SK-N-SH treated with all-trans-retinoic acid at 6 μM for 48 hours (cell line): ENCODE data around the gene NTF3.

Experiments
- ATAC-seq: fragments of 200-7000 bp; cut with Tn5 transposase; 3 replicates; pipeline ENCODE4 v1.9.1; 2020; ENCODE audit warnings: mild to moderate bottlenecking, moderate library complexity
- ARNTL ChIP-seq: fragments of 450-650 bp; formaldehyde crosslinking; IDR thresholded peaks from 2 replicates; pipeline ENCODE4 v1.5.0; 2020; ENCODE audit warnings: low read depth, mild to moderate bottlenecking, moderate library complexity, borderline replicate concordance
- BACH2 ChIP-seq: fragments of 250-450 bp; sonication (Bioruptor Pico); IDR thresholded peaks from 2 replicates; pipeline ENCODE4 v1.9.0; 2021; ENCODE audit warnings: mild to moderate bottlenecking, borderline replicate concordance
- CSDC2 ChIP-seq: fragments of 250-450 bp; sonication (Bioruptor Pico); IDR thresholded peaks from 2 replicates; pipeline ENCODE4 v1.5.0; 2020; ENCODE audit warnings: mild to moderate bottlenecking, moderate library complexity
- ESRRG ChIP-seq: fragments of 250-450 bp; sonication (Bioruptor Pico); IDR thresholded peaks from 2 replicates; pipeline ENCODE4 v1.6.1; 2021; ENCODE audit warnings: mild to moderate bottlenecking
- GLIS3 ChIP-seq: fragments of 250-450 bp; sonication (Bioruptor Pico); IDR thresholded peaks from 2 replicates; pipeline ENCODE4 v1.5.0; 2020; ENCODE audit warnings: mild to moderate bottlenecking, moderate library complexity
- OSR1 ChIP-seq: fragments of 250-450 bp; sonication (Bioruptor Pico); IDR thresholded peaks from 2 replicates; pipeline ENCODE4 v1.8.0; 2022; ENCODE audit warnings: moderate library complexity, mild to moderate bottlenecking, inconsistent platforms
- PPARA ChIP-seq: fragments of 250-450 bp; sonication (Bioruptor Pico); IDR thresholded peaks from 2 replicates; pipeline ENCODE4 v1.5.0; 2020; ENCODE audit warnings: mild to moderate bottlenecking, borderline replicate concordance
- RARB ChIP-seq: fragments of 250-450 bp; sonication (Bioruptor Pico); IDR thresholded peaks from 2 replicates; pipeline ENCODE4 v1.8.0; 2021; ENCODE audit warnings: mild to moderate bottlenecking, moderate library complexity
- SNAI2 ChIP-seq: fragments of 250-450 bp; sonication (Bioruptor Pico); IDR thresholded peaks from 2 replicates; pipeline ENCODE4 v1.5.0; 2020; ENCODE audit warnings: mild to moderate bottlenecking, moderate library complexity
- TCF4 ChIP-seq: fragments of 250-450 bp; sonication (Bioruptor Pico); IDR thresholded peaks from 2 replicates; pipeline ENCODE4 v1.8.0; 2021; ENCODE audit warnings: mild to moderate bottlenecking, moderate library complexity, borderline replicate concordance
- TOX ChIP-seq: fragments of 250-450 bp; sonication (Bioruptor Pico); IDR thresholded peaks from 2 replicates; pipeline ENCODE4 v1.8.0; 2021; ENCODE audit warnings: mild to moderate bottlenecking, moderate library complexity, borderline replicate concordance
- ZC3H10 ChIP-seq: fragments of 250-450 bp; sonication (Bioruptor Pico); IDR thresholded peaks from 2 replicates; pipeline ENCODE4 v1.5.1; 2021; ENCODE audit warnings: mild to moderate bottlenecking, moderate library complexity
- ZFP3 ChIP-seq: fragments of 250-450 bp; sonication (Bioruptor Pico); IDR thresholded peaks from 2 replicates; pipeline ENCODE4 v1.5.0; 2020; ENCODE audit warnings: mild to moderate bottlenecking, moderate library complexity
- ZFP30 ChIP-seq: fragments of 450-650 bp; formaldehyde crosslinking; IDR thresholded peaks from 2 replicates; pipeline ENCODE4 v1.5.0; 2022; ENCODE audit warnings: mild to moderate bottlenecking, moderate library complexity
- ZNF565 ChIP-seq: fragments of 450-650 bp; formaldehyde crosslinking; conservative IDR thresholded peaks from 2 replicates; pipeline ENCODE4 v1.5.0; 2020; ENCODE audit warnings: low read depth, mild to moderate bottlenecking, moderate library complexity
- ZNF70 ChIP-seq: fragments of 450-650 bp; formaldehyde crosslinking; IDR thresholded peaks from 2 replicates; pipeline ENCODE4 v1.5.0; 2020; ENCODE audit warnings: mild to moderate bottlenecking, moderate library complexity
- ZNF8 ChIP-seq: fragments of 450-650 bp; formaldehyde crosslinking; IDR thresholded peaks from 2 replicates; pipeline ENCODE4 v1.5.0; 2020; ENCODE audit warnings: mild to moderate bottlenecking, moderate library complexity
- TF ChIP-seq, protein P1 (sequence below): fragments of 250-450 bp; sonication (Bioruptor Pico); IDR thresholded peaks from 2 replicates; pipeline ENCODE4 v1.8.0; 2020; ENCODE audit warnings: mild to moderate bottlenecking, moderate library complexity, borderline replicate concordance
- TF ChIP-seq, protein P2 (sequence below): fragments of 250-450 bp; sonication (Bioruptor Pico); IDR thresholded peaks from 2 replicates; pipeline ENCODE4 v1.5.1; 2021; ENCODE audit warnings: mild to moderate bottlenecking, moderate library complexity
- TF ChIP-seq, protein P3 (sequence below): fragments of 250-450 bp; sonication (Bioruptor Pico); IDR thresholded peaks from 2 replicates; pipeline ENCODE4 v1.5.1; 2020; ENCODE audit warnings: low read depth, mild to moderate bottlenecking, moderate library complexity
- TF ChIP-seq, protein P4 (sequence below): fragments of 250-450 bp; sonication (Bioruptor Pico); IDR thresholded peaks from 2 replicates; pipeline ENCODE4 v1.8.0; 2021; ENCODE audit warnings: low read depth, mild to moderate bottlenecking, moderate library complexity, borderline replicate concordance

NTF3 gene

DNA sequence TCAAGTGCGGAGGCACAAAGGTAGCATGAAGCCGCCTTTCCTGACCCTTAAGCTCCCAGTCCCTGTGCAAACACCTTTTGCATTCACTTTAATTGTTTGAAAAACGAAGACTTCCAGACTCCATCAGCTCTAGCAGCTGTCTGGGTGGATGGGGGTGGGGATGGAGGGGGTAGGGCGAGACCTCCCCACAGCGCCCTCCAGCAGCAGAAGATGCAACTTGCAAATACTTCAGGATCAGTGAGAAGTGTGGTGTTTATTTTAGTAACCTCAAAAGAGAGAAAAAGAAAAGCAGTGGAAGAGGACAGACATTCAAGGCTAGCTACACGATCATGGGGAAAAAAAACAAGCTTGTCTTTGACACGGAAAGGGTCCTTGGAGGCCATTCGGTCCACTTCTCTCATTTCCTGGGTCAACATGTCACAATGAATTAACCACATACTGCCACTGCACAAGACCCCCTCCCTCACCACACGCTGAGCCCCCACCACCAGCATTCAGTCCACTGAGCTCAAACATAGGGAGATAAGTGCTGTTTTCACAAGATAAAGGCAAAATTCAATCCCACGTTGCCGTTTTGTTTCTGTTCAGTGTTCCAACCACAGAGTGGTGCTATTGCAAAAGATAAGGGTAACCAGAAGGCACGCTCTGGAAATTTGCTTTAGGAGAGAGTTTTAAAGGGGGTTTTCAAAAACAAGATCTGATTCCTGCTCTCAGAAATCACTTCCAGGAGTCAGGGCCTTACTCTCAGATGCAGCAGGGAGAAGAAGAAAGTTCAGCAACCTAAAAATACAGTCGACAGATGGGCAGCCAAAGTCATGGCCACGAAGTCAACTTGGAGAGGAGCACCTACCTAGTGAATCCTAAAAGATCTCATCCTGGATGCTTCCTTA is 3.3 kb upstream of the NTF3 start:
- no peak for TF ChIP-seq ARNTL (CRISPR knock-in tag)
- TF ChIP-seq BACH2 (CRISPR knock-in tag) = no peak
- TF ChIP-seq ZNF70 (CRISPR knock-in tag) = no peak
- TF ChIP-seq, protein P1, sequence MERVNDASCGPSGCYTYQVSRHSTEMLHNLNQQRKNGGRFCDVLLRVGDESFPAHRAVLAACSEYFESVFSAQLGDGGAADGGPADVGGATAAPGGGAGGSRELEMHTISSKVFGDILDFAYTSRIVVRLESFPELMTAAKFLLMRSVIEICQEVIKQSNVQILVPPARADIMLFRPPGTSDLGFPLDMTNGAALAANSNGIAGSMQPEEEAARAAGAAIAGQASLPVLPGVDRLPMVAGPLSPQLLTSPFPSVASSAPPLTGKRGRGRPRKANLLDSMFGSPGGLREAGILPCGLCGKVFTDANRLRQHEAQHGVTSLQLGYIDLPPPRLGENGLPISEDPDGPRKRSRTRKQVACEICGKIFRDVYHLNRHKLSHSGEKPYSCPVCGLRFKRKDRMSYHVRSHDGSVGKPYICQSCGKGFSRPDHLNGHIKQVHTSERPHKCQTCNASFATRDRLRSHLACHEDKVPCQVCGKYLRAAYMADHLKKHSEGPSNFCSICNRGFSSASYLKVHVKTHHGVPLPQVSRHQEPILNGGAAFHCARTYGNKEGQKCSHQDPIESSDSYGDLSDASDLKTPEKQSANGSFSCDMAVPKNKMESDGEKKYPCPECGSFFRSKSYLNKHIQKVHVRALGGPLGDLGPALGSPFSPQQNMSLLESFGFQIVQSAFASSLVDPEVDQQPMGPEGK (CRISPR knock-in tag) = no peak
- ATAC-seq = peak; percentile 51

DNA sequence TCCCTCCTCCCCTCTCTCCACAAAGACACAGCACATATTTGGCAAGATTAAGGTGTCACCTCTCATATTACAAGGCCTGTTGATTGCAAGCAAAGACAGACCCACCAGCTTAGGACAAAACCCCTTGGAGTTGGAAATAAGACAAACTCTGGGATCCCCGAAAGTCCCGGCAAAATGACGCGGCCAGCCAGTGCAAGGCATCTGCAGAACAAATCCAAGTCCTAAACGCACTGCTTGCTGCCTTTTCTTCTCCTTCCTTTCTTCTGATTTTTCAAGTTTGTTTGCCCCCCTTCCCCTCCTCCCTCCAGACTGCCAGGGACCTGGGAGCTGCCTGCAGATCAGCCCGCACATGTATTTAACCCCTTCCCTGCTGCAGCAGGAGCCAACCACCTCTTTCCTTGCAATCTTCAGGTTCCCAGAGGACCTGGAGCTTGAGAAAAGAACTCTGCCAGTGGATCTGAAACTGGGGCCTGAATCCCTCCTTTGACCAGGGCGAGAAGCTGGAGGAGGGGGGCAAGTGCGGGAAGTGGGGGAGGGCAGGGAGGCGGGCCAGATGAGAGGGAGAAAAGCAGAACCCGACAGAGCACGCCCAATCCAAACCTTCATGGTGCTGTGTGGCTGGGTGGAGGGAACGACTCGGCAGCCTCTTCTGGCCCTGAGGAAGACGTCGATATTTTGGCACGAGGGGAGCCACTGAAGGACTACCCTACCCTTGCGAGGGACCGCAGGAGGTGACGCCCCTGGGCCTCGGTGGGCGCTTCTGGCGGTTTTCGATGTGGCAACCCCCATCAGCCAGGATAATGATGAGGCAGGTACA is 2.0 kb upstream of the NTF3 start:
- TF ChIP-seq SNAI2 (CRISPR knock-in tag) (no peak), OSR1 (CRISPR knock-in tag) (no peak), ZNF565 (CRISPR knock-in tag) (no peak), ZNF70 (CRISPR knock-in tag) (no peak), TOX (CRISPR knock-in tag) (no peak), GLIS3 (no peak), ZNF8 (no peak)
- TF ChIP-seq, protein P2, sequence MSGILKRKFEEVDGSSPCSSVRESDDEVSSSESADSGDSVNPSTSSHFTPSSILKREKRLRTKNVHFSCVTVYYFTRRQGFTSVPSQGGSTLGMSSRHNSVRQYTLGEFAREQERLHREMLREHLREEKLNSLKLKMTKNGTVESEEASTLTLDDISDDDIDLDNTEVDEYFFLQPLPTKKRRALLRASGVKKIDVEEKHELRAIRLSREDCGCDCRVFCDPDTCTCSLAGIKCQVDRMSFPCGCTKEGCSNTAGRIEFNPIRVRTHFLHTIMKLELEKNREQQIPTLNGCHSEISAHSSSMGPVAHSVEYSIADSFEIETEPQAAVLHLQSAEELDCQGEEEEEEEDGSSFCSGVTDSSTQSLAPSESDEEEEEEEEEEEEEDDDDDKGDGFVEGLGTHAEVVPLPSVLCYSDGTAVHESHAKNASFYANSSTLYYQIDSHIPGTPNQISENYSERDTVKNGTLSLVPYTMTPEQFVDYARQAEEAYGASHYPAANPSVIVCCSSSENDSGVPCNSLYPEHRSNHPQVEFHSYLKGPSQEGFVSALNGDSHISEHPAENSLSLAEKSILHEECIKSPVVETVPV = no peak
- TF ChIP-seq, protein P3, sequence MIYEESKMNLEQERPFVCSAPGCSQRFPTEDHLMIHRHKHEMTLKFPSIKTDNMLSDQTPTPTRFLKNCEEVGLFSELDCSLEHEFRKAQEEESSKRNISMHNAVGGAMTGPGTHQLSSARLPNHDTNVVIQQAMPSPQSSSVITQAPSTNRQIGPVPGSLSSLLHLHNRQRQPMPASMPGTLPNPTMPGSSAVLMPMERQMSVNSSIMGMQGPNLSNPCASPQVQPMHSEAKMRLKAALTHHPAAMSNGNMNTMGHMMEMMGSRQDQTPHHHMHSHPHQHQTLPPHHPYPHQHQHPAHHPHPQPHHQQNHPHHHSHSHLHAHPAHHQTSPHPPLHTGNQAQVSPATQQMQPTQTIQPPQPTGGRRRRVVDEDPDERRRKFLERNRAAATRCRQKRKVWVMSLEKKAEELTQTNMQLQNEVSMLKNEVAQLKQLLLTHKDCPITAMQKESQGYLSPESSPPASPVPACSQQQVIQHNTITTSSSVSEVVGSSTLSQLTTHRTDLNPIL (CRISPR knock-in tag) = no peak
- no peak for ATAC-seq

DNA sequence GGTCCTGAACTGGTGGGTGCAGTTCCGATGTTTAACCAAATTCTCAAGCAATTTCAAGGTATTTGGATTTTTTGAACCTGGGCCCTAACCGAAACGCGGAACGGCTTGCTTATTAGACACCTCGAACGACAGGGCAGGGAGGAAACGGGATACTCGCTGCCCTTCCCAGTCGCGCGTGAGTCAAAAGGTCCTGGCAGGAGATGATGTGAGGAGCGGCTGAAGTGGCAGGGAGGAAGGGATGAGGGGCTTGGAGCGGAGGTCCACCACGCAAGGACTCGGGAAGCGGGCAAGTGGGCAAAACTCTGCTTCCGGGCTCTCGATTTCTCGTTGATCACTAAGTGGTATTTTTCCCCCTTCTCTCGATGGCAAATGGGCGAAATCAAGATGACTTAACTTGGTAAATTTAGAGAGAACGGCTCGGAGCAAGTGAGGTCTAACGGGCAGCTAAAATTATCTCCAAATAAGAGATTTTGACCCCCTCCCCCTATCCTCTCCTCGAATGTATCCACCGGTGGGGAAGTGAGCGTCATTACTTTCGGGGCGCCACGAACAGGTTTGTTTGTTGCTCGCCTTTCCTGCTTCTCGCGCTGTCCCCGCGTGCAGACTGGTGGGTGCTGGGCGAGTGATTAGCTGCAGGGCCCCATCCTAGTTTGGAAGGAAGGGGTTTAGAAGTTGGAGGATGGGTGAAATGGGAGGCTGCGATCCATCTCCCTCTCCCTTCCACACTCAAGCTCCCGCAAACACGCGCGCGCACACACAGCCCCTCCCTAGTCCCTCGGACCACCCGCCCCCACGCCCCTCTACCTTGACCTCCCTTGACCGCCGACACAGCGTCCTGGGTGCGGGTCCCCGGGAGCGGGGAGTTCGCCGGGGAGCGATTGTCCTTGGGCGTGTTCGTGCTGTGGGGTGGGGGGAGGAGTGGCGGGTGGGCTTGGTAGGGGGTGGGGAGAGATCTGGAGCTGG is 986 bp upstream of the NTF3 start:
- TF ChIP-seq TCF4 (CRISPR knock-in tag) (no peak), ZNF565 (CRISPR knock-in tag) (no peak), TOX (CRISPR knock-in tag) (no peak)
- TF ChIP-seq, protein P3 (CRISPR knock-in tag) = no peak
- no peak for ATAC-seq

DNA sequence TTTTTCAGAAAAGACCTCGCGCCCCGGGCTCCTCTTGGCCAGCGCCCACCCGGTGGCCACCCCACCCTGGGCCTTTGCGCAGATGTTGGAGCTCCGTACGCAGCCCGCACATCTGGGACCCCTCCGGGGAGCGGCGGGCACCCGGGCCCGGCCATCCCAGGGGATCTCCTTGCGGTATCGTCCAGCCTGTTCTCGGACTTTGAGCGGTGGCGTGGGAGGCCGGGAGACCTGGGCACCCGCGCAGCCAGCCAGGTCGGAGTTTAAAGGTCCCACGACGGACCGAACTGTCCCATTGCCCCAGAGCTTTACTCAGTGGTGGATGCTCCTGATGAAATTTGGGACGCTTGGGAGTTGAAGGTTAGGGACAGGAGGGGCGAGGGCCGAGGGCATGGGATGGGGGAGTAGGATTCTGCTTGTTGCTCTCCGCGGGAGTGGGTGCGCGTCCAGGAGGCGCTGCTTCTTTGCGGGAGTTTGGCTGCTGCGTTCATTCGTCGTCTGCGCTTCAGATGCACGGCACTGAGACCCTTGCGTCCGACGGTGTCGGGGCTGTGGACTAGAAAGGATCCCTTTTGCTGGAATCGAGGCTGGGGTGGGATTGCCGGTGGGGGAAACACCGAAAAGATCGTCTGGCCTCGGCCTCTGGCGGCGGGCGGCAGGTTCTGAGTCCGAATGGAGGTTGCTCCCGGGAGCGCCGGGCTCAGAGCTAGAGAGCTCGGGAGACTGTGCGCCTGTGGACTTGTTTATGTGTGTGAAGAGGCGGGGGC is 1.4 kb downstream of the NTF3 start:
- no peak for ATAC-seq
- no peak for TF ChIP-seq PPARA (CRISPR knock-in tag)
- TF ChIP-seq CSDC2 (CRISPR knock-in tag) = no peak
- no peak for TF ChIP-seq RARB (CRISPR knock-in tag)
- TF ChIP-seq ZNF70 (CRISPR knock-in tag) = no peak
- no peak for TF ChIP-seq ZC3H10 (CRISPR knock-in tag)
- no peak for TF ChIP-seq ESRRG (CRISPR knock-in tag)
- TF ChIP-seq GLIS3 = no peak
- TF ChIP-seq, protein P4, sequence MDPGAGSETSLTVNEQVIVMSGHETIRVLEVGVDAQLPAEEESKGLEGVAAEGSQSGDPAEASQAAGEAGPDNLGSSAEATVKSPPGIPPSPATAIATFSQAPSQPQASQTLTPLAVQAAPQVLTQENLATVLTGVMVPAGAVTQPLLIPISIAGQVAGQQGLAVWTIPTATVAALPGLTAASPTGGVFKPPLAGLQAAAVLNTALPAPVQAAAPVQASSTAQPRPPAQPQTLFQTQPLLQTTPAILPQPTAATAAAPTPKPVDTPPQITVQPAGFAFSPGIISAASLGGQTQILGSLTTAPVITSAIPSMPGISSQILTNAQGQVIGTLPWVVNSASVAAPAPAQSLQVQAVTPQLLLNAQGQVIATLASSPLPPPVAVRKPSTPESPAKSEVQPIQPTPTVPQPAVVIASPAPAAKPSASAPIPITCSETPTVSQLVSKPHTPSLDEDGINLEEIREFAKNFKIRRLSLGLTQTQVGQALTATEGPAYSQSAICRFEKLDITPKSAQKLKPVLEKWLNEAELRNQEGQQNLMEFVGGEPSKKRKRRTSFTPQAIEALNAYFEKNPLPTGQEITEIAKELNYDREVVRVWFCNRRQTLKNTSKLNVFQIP = no peak
- TF ChIP-seq ARNTL (CRISPR knock-in tag) = no peak
- no peak for TF ChIP-seq ZFP3 (CRISPR knock-in tag)
- TF ChIP-seq ZFP30 = no peak
- TF ChIP-seq, protein P1 (CRISPR knock-in tag) = no peak
